K562 (cell line): ENCODE measurements around the gene BIK. TPM values are rescaled to one million over a fixed set of nuclear protein-coding genes. Genes with fewer than 3 reads are reported as not detected.

Experiments used
- FOXP1 ChIP-seq: sonication (generic); formaldehyde crosslinking; IDR thresholded peaks from 2 replicates; pipeline ENCODE4 v1.8.0; 2022; ENCODE audit warnings: mild to moderate bottlenecking, missing genetic modification reagents
- HDAC8 ChIP-seq: fragments of 450-650 bp; IDR thresholded peaks from 2 replicates; pipeline ENCODE4 v1.6.1; 2016; ENCODE audit warnings: mild to moderate bottlenecking, missing genetic modification characterization, moderate library complexity, missing compliant biosample characterization
- MEIS2 ChIP-seq: fragments of 450-650 bp; IDR thresholded peaks from 2 replicates; pipeline ENCODE4 v1.6.1; 2014; ENCODE audit warnings: mild to moderate bottlenecking; ENCODE audit not compliant: partially characterized antibody
- MTA3 ChIP-seq: fragments of 450-650 bp; formaldehyde crosslinking; IDR thresholded peaks from 2 replicates; pipeline ENCODE4 v1.6.1; 2017; ENCODE audit warnings: mild to moderate bottlenecking, borderline replicate concordance
- SIX5 ChIP-seq, 2 experiments: IDR thresholded peaks; 2 replicates each; pipeline ENCODE4 v1.6.1; 2011; ENCODE audit warnings: low read length in 2 of 2, borderline replicate concordance in 1 of 2, low read depth in 1 of 2, mild to moderate bottlenecking in 1 of 2, moderate library complexity in 1 of 2; ENCODE audit not compliant: insufficient read depth in 1 of 2
- SMAD4 ChIP-seq: fragments of 250-450 bp; sonication (Bioruptor Pico); conservative IDR thresholded peaks from 2 replicates; pipeline ENCODE4 v1.8.0; 2021; ENCODE audit warnings: inconsistent platforms, mild to moderate bottlenecking, moderate library complexity
- SMC3 ChIP-seq: conservative IDR thresholded peaks from 2 replicates; pipeline ENCODE4 v1.6.1; 2011; ENCODE audit warnings: low read depth, low read length, improper control_type of control experiment; ENCODE audit not compliant: insufficient read depth
- TEAD1 ChIP-seq, 2 experiments: fragments of 450-650 bp in 1 of 2; sonication (generic) in 1 of 2; formaldehyde crosslinking; IDR thresholded peaks; 2 replicates each; pipeline versions ENCODE4 v1.4.0 to v1.8.0; 2020 to 2022; ENCODE audit warnings: mild to moderate bottlenecking in 2 of 2, missing genetic modification reagents in 1 of 2
- ZNF224 ChIP-seq: sonication (generic); formaldehyde crosslinking; IDR thresholded peaks from 2 replicates; pipeline ENCODE4 v1.8.0; 2022; ENCODE audit warnings: mild to moderate bottlenecking, missing genetic modification reagents
- polyA plus RNA-seq, 8 experiments: library from polyadenylated mRNA; depleted of rRNA in 4 of 8; stranded (reverse) in 5 of 8; unstranded in 3 of 8; fragments of >200 nt; fragmentation: Nextera tagmentation in 2 of 8; fragmentation: Illumina TruSeq in 1 of 8; extraction: Ambion mirVana in 2 of 8; extraction: Trizol in 1 of 8; gene quantifications; 2 replicates each; pipeline versions ENCODE4 v1.2.1 to v1.2.3, GENCODE V29; 2011 to 2014; ENCODE audit warnings: inconsistent platforms in 1 of 8, missing spikeins in 1 of 8
- total RNA-seq, 7 experiments: library from RNA; depleted of rRNA in 6 of 7; stranded (reverse); fragments of >200 nt in 6 of 7; fragmentation: Illumina TruSeq in 2 of 7; extraction: Trizol in 2 of 7; gene quantifications; 2 replicates each; pipeline versions ENCODE4 v1.2.1 to v1.2.3, GENCODE V29; 2011 to 2021; ENCODE audit warnings: low replicate concordance in 1 of 7
- TF ChIP-seq, protein P1 (sequence below): fragments of 450-650 bp; IDR thresholded peaks from 2 replicates; pipeline ENCODE4 v1.6.1; 2016; ENCODE audit warnings: mild to moderate bottlenecking, moderate library complexity
- TF ChIP-seq, protein P2 (sequence below), 3 experiments: IDR thresholded peaks in 2 of 3; conservative IDR thresholded peaks in 1 of 3; 2 replicates each; pipeline ENCODE4 v1.5.1; 2011 to 2012; ENCODE audit warnings: low read length in 3 of 3, mild to moderate bottlenecking in 3 of 3, control low read depth in 2 of 3, improper control_type of control experiment in 1 of 3, inconsistent platforms in 1 of 3, low read depth in 1 of 3, mixed read lengths in 1 of 3, moderate library complexity in 1 of 3; ENCODE audit not compliant: insufficient read depth in 2 of 3
- TF ChIP-seq, protein P3 (sequence below): sonication (generic); formaldehyde crosslinking; IDR thresholded peaks from 2 replicates; pipeline ENCODE4 v1.8.0; 2022; ENCODE audit warnings: missing genetic modification reagents, mild to moderate bottlenecking, moderate library complexity, borderline replicate concordance

The BIK gene
- total and polyA plus RNA-seq, 9 of the 15 experiments (the other 6 are each of a cell fraction or from before 2014, with no cell fraction given): 0.08 to 0.23 (median 0.18) TPM; not detected in 4

DNA sequence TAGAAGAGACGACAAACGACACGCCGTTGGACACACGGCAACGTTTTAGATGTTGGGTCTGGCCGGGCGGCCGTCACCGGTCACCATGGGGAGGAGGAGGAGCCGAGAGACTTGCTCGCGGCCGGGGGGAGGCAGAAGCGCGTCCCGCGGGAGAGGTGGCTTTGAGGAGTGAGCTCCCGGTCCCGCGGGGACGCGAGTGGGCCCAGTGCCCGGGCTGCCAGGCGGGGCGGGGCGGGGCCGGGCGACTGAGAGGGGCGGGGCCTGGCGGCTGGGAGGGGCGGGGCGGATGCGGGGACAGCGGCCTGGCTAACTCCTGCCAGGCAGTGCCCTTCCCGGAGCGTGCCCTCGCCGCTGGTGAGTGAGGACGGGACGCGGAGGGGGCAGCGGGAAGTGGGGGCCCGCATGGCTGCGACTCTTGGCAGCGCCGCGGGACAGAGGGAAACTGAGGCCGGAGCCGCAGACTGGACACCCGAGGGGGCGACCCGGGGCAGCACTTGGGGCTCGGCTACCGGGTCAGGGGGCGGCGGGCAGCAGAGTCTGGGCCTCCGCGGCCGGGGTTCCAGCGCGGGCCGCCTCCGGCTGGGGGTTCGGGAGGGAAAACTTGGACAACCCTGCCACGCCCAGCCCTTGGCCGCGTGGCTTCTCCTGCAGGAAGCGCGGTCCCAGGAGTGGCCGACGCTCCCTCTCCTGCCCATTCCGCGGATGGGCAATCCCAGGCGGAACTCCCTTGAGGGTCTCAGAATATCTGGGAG is 40.9 kb downstream of the BIK start, which contains the start of gene TSPO (continued):
- no peak for TF ChIP-seq SIX5 (IDR thresholded peaks at IDR 0.05; ENCODE audit: borderline replicate concordance in 1 of 2, insufficient read depth in 1 of 2, low read depth in 1 of 2, low read length in 2 of 2)
- no peak; a peak in 1 of 4 replicates for TF ChIP-seq TEAD1 (CRISPR knock-in tag; IDR thresholded peaks at IDR 0.05)
- TF ChIP-seq MTA3: no peak
- TF ChIP-seq FOXP1 (CRISPR knock-in tag): 0 out of 2 replicates have a peak, but pooled peaks have one; percentile 46
- no peak for TF ChIP-seq HDAC8
- TF ChIP-seq, protein P1, sequence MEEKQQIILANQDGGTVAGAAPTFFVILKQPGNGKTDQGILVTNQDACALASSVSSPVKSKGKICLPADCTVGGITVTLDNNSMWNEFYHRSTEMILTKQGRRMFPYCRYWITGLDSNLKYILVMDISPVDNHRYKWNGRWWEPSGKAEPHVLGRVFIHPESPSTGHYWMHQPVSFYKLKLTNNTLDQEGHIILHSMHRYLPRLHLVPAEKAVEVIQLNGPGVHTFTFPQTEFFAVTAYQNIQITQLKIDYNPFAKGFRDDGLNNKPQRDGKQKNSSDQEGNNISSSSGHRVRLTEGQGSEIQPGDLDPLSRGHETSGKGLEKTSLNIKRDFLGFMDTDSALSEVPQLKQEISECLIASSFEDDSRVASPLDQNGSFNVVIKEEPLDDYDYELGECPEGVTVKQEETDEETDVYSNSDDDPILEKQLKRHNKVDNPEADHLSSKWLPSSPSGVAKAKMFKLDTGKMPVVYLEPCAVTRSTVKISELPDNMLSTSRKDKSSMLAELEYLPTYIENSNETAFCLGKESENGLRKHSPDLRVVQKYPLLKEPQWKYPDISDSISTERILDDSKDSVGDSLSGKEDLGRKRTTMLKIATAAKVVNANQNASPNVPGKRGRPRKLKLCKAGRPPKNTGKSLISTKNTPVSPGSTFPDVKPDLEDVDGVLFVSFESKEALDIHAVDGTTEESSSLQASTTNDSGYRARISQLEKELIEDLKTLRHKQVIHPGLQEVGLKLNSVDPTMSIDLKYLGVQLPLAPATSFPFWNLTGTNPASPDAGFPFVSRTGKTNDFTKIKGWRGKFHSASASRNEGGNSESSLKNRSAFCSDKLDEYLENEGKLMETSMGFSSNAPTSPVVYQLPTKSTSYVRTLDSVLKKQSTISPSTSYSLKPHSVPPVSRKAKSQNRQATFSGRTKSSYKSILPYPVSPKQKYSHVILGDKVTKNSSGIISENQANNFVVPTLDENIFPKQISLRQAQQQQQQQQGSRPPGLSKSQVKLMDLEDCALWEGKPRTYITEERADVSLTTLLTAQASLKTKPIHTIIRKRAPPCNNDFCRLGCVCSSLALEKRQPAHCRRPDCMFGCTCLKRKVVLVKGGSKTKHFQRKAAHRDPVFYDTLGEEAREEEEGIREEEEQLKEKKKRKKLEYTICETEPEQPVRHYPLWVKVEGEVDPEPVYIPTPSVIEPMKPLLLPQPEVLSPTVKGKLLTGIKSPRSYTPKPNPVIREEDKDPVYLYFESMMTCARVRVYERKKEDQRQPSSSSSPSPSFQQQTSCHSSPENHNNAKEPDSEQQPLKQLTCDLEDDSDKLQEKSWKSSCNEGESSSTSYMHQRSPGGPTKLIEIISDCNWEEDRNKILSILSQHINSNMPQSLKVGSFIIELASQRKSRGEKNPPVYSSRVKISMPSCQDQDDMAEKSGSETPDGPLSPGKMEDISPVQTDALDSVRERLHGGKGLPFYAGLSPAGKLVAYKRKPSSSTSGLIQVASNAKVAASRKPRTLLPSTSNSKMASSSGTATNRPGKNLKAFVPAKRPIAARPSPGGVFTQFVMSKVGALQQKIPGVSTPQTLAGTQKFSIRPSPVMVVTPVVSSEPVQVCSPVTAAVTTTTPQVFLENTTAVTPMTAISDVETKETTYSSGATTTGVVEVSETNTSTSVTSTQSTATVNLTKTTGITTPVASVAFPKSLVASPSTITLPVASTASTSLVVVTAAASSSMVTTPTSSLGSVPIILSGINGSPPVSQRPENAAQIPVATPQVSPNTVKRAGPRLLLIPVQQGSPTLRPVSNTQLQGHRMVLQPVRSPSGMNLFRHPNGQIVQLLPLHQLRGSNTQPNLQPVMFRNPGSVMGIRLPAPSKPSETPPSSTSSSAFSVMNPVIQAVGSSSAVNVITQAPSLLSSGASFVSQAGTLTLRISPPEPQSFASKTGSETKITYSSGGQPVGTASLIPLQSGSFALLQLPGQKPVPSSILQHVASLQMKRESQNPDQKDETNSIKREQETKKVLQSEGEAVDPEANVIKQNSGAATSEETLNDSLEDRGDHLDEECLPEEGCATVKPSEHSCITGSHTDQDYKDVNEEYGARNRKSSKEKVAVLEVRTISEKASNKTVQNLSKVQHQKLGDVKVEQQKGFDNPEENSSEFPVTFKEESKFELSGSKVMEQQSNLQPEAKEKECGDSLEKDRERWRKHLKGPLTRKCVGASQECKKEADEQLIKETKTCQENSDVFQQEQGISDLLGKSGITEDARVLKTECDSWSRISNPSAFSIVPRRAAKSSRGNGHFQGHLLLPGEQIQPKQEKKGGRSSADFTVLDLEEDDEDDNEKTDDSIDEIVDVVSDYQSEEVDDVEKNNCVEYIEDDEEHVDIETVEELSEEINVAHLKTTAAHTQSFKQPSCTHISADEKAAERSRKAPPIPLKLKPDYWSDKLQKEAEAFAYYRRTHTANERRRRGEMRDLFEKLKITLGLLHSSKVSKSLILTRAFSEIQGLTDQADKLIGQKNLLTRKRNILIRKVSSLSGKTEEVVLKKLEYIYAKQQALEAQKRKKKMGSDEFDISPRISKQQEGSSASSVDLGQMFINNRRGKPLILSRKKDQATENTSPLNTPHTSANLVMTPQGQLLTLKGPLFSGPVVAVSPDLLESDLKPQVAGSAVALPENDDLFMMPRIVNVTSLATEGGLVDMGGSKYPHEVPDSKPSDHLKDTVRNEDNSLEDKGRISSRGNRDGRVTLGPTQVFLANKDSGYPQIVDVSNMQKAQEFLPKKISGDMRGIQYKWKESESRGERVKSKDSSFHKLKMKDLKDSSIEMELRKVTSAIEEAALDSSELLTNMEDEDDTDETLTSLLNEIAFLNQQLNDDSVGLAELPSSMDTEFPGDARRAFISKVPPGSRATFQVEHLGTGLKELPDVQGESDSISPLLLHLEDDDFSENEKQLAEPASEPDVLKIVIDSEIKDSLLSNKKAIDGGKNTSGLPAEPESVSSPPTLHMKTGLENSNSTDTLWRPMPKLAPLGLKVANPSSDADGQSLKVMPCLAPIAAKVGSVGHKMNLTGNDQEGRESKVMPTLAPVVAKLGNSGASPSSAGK: peak; percentile 98
- TF ChIP-seq SMC3: no peak
- TF ChIP-seq ZNF224 (CRISPR knock-in tag): no peak
- peak; percentile 41 for TF ChIP-seq SMAD4 (CRISPR knock-in tag)
- TF ChIP-seq MEIS2: no peak
- TF ChIP-seq, protein P2, sequence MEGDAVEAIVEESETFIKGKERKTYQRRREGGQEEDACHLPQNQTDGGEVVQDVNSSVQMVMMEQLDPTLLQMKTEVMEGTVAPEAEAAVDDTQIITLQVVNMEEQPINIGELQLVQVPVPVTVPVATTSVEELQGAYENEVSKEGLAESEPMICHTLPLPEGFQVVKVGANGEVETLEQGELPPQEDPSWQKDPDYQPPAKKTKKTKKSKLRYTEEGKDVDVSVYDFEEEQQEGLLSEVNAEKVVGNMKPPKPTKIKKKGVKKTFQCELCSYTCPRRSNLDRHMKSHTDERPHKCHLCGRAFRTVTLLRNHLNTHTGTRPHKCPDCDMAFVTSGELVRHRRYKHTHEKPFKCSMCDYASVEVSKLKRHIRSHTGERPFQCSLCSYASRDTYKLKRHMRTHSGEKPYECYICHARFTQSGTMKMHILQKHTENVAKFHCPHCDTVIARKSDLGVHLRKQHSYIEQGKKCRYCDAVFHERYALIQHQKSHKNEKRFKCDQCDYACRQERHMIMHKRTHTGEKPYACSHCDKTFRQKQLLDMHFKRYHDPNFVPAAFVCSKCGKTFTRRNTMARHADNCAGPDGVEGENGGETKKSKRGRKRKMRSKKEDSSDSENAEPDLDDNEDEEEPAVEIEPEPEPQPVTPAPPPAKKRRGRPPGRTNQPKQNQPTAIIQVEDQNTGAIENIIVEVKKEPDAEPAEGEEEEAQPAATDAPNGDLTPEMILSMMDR (IDR thresholded peaks at IDR 0.05 in 2 of 3, conservative IDR thresholded peaks at IDR 0.05 in 1 of 3; ENCODE audit: insufficient read depth in 2 of 3, low read depth in 1 of 3, low read length in 3 of 3): no peak
- TF ChIP-seq, protein P3, sequence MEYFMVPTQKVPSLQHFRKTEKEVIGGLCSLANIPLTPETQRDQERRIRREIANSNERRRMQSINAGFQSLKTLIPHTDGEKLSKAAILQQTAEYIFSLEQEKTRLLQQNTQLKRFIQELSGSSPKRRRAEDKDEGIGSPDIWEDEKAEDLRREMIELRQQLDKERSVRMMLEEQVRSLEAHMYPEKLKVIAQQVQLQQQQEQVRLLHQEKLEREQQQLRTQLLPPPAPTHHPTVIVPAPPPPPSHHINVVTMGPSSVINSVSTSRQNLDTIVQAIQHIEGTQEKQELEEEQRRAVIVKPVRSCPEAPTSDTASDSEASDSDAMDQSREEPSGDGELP: peak; percentile 21; the same call in 1 of the 2 replicates
